ENCODE data around the gene MIP. TPM values are rescaled to one million over a fixed set of nuclear protein-coding genes. Genes with fewer than 3 reads are reported as not detected.
A peak's percentile ranks its signal among the peaks of the same experiment; 100 is the strongest.

MIP gene
- polyA plus RNA-seq, 3 donors: not detected

DNA sequence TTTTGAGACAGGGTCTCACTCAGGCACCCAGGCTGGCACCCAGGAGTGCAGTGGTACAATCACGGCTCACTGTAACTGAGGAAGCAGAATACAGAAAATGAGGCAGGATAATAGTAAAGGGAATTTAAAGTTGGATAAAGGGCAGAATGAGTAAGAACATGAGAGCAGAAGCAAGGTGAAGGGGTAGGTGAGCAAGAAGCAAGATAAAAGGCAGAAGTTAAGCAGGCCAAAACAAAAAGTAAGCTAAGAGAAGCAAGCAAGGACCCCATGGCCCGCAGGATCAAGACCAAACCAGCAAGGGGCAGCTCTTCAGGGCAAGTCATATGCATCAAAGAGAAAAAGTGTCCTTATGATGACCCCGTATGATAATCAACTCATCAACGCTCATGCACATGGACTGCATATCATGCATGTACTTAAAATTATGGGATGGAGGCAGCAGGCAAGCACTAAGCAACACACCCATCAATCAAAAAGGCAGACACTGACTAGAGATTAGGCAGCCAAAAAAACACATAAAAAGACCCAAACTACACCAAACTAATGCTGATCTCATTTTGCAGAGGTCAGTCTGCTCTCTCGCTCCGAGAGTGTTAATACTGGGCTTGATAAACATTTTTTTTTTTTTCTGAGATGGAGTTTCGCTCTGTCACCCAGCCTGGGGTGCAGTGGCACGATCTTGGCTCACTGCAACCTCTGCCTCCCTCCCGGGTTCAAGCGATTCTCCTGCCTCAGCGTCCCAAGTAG lies 16.9 kb downstream of the MIP start:
- Histone ChIP-seq H3K4me2 (replicated peaks; ENCODE audit: extremely low read depth, low read length, poor library complexity, severe bottlenecking) (no peak overlapping the region), H3K9ac (ENCODE audit: insufficient read depth, low read length, poor library complexity, severe bottlenecking) (no peak overlapping the region), H3K4me3 (replicated peaks in 1 of 3; ENCODE audit: low read depth in 2 of 3, low read length in 3 of 3) (no peak overlapping the region), H3K27me3 (ENCODE audit: control insufficient read depth in 2 of 2, insufficient read depth in 2 of 2, low read length in 2 of 2) (no peaks in the 10 kb centered on the region), H3K4me1 (ENCODE audit: control insufficient read depth in 1 of 2, insufficient read depth in 2 of 2, low read length in 2 of 2) (no peaks in the 10 kb centered on the region), H4K20me1 (ENCODE audit: insufficient read depth, low read length) (no peaks in the 10 kb centered on the region), H3K36me3 (replicated peaks in 1 of 2; ENCODE audit: control insufficient read depth in 1 of 2, insufficient read depth in 2 of 2, low read length in 2 of 2) (peaks cover 4 to 16% of the 10 kb centered on the region in 2 donors), H3K27ac (ENCODE audit: low read depth in 1 of 2, low read length in 2 of 2) (no peak overlapping the region), H3K79me2 (ENCODE audit: insufficient read depth, low read length) (peaks cover 68% of the 10 kb centered on the region), H2AFZ (ENCODE audit: insufficient read depth, low read depth, low read length, poor library complexity, severe bottlenecking) (no peak overlapping the region), H3K9me3 (replicated peaks in 1 of 2; ENCODE audit: control insufficient read depth in 1 of 2, insufficient read depth in 1 of 2, low read length in 2 of 2) (no peaks in the 10 kb centered on the region)
- 95% methylated on average over 3 of the region's 11 CpGs for WGBS (ENCODE audit: insufficient coverage)
- Mint-ChIP-seq H3K36me3 (peaks cover 6 to 25% of the 10 kb centered on the region in 2 donors), H3K9me3 (no peaks in the 10 kb centered on the region), H3K27ac (peak overlapping the region in 1 of 7 donors; percentile 13), H3K4me3 (no peak overlapping the region), H3K4me1 (no peaks in the 10 kb centered on the region), H3K27me3 (ENCODE audit: low read depth in 3 of 3) (peaks cover 0 to 2% (median 1%) of the 10 kb centered on the region in 3 donors)
- TF ChIP-seq, protein P1, sequence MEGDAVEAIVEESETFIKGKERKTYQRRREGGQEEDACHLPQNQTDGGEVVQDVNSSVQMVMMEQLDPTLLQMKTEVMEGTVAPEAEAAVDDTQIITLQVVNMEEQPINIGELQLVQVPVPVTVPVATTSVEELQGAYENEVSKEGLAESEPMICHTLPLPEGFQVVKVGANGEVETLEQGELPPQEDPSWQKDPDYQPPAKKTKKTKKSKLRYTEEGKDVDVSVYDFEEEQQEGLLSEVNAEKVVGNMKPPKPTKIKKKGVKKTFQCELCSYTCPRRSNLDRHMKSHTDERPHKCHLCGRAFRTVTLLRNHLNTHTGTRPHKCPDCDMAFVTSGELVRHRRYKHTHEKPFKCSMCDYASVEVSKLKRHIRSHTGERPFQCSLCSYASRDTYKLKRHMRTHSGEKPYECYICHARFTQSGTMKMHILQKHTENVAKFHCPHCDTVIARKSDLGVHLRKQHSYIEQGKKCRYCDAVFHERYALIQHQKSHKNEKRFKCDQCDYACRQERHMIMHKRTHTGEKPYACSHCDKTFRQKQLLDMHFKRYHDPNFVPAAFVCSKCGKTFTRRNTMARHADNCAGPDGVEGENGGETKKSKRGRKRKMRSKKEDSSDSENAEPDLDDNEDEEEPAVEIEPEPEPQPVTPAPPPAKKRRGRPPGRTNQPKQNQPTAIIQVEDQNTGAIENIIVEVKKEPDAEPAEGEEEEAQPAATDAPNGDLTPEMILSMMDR (IDR thresholded peaks at IDR 0.05): no peak
- intact Hi-C loops (cut with micrococcal nuclease): no loop called here
- no peak for DNase-seq

DNA sequence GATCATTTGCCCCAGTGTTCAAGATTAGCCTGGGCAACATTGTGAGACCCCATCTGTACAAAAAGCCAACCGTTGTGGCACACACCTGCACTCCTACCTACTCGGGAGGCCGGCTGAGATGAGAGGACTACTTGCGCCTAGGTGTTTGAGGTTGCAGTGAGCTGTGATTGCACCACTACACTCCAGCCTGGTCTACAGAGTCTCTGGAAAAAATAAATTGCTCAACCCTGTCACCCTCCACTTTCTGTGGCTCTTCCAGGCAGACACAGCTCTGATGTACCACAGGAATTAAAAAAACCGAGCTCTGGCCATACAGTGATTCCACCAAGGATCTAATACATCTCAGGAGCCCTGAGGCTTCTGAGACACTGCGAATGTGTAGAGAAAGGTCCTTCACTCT lies 19.6 kb downstream of the MIP start:
- Mint-ChIP-seq H3K9me3 (no peaks in the 10 kb centered on the region), H3K4me3 (no peak overlapping the region), H3K36me3 (peaks cover 25 to 41% of the 10 kb centered on the region in 2 donors), H3K27me3 (ENCODE audit: low read depth in 3 of 3) (peaks cover 0 to 1% (median 0%) of the 10 kb centered on the region in 3 donors), H3K27ac (peak overlapping the region in 1 of 7 donors; percentile 37), H3K4me1 (no peaks in the 10 kb centered on the region)
- no peaks in the 10 kb centered on the region for H4K20me1 ChIP-seq (ENCODE audit: insufficient read depth, low read length)
- no peaks in the 10 kb centered on the region for H3K4me1 ChIP-seq (ENCODE audit: control insufficient read depth in 1 of 2, insufficient read depth in 2 of 2, low read length in 2 of 2)
- TF ChIP-seq, protein P1 (IDR thresholded peaks at IDR 0.05): no peak
- H3K9me3 ChIP-seq (replicated peaks in 1 of 2; ENCODE audit: control insufficient read depth in 1 of 2, insufficient read depth in 1 of 2, low read length in 2 of 2): no peaks in the 10 kb centered on the region
- no peak overlapping the region for H3K27ac ChIP-seq (ENCODE audit: low read depth in 1 of 2, low read length in 2 of 2)
- peaks cover 42% of the 10 kb centered on the region for H3K79me2 ChIP-seq (ENCODE audit: insufficient read depth, low read length)
- intact Hi-C loops (cut with micrococcal nuclease): no loop called here
- no peak for DNase-seq
- H3K4me3 ChIP-seq (replicated peaks in 1 of 3; ENCODE audit: low read depth in 2 of 3, low read length in 3 of 3): no peak overlapping the region
- H2AFZ ChIP-seq (ENCODE audit: insufficient read depth, low read depth, low read length, poor library complexity, severe bottlenecking): no peak overlapping the region
- 69% methylated on average over 3 of the region's 6 CpGs for WGBS (ENCODE audit: insufficient coverage)
- no peaks in the 10 kb centered on the region for H3K27me3 ChIP-seq (ENCODE audit: control insufficient read depth in 2 of 2, insufficient read depth in 2 of 2, low read length in 2 of 2)
- peaks cover 13 to 37% of the 10 kb centered on the region in 2 donors for H3K36me3 ChIP-seq (replicated peaks in 1 of 2; ENCODE audit: control insufficient read depth in 1 of 2, insufficient read depth in 2 of 2, low read length in 2 of 2)
- no peak overlapping the region for H3K9ac ChIP-seq (ENCODE audit: insufficient read depth, low read length, poor library complexity, severe bottlenecking)
- no peak overlapping the region for H3K4me2 ChIP-seq (replicated peaks; ENCODE audit: extremely low read depth, low read length, poor library complexity, severe bottlenecking)
